GM18511 (cell line): Measurements from ENCODE around the gene TRPM8.
"Not testable (repeated sequence)": the region's sequence is repeated elsewhere in the genome, so short reads cannot be mapped to it uniquely, and the experiment has no call there.

ENCODE experiments used
- ATAC-seq: cut with Tn5 transposase; IDR thresholded peaks from one replicate; pipeline ENCODE4 v1.9.1; 2021; ENCODE audit warnings: mild to moderate bottlenecking, moderate library complexity; ENCODE audit not compliant: unreplicated experiment

TRPM8 gene

DNA sequence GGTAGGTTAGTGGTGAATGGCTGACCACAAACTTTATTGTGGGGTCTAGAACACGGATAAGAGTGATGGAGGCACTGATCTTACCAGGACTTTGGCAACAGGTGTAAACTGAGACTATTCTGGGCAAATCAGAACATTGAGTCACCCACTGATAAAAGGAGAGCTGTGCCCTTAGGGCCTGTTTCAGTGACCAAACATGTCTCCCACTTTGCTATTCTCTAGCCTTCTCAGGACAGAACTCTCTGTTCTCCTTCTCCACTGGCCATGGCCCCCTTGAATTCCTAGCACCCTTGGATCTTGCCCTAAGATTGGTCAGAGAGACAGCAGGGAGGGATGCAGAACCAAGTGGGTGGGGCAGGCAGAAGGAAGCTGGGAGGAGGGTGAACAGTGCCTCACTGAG lies 18.3 kb downstream of the TRPM8 start:
- ATAC-seq, result no peak

DNA sequence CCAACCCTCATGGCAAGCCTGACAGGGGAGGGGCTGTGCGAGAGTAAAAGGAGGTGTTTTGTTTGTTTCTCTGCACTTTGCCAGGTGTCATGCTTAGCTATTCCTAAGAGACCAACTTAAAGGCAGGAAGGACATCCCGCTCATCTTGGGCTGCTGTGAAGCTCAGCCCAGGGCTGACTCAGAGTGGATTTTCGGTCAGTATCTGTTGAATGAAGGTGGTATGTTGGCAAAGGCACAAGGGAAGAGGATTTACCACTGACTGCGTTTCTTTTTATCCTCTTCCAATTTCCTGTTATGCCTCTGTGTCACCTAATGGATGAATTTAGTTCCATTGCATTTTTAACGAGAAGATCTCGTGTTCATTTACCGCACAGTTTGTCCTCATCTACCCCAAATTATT lies 18.9 kb downstream of the TRPM8 start:
- no peak for ATAC-seq

DNA sequence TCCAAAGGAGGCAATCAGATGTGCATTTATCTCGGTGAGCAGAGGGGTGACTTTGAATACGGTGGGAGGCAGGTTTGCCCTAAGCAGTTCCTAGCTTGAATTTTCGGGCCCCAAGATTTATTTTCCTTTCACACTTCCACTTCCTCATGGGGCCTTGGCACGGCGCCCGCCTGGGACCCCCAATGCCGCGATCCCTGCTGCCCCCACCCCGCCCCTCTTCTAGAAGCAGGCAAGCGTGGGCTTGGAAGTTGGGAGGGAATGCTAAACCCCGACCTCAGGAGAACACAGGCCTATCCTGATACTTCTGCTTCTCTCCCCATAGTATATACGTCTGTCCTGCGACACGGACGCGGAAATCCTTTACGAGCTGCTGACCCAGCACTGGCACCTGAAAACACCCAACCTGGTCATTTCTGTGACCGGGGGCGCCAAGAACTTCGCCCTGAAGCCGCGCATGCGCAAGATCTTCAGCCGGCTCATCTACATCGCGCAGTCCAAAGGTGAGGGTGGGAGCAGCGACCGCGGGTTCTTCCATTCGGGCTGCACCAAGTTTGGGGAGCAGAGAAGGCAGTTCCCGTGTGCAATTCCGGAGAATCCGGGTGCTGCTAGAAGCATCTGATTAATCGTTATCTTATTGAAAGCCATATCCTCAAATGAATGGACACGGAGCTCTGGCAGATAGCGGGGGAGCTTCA lies 21.6 kb downstream of the TRPM8 start:
- ATAC-seq, result no peak

DNA sequence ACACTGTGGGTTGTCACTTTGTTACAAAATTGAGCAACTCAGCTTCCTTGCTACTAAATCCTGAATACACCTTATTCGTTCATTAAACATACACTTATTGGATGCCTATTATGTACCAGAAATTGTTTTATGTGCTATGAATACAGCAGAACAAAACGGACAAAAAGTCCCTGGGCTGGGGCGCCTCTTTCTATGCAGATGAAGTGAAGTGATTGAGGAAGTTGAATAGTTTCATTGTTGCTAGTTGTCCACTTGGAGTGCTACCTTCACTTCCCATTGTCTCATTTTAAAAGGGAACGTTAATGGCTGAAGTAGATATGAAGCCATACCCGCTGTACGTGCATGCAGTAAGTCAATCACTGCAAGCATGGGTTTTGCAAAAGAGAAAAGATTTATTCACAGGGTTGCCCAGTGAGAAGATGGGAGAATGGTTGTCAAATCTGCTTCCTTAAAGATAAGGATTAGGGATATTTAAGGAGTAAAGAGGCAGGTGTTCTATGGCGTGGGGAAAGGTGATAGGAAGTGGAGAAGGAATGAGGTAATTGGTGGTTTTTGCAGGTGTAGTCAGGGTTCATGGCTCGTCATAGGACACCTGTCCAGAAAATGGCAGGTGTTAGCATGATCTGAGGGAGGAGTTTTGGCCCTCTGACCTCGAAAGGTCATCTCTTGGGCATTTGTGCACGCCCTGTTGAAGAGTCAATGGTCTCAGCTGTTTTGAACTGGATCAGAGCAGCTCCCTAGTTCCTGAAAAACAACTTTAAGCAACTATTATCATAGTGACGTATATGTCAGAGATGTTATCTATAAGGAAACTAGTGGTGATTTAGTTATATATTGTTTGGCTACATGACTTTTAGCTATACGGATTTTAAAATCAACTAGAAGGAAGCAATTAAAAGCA lies 23.5 kb downstream of the TRPM8 start:
- no peak for ATAC-seq

DNA sequence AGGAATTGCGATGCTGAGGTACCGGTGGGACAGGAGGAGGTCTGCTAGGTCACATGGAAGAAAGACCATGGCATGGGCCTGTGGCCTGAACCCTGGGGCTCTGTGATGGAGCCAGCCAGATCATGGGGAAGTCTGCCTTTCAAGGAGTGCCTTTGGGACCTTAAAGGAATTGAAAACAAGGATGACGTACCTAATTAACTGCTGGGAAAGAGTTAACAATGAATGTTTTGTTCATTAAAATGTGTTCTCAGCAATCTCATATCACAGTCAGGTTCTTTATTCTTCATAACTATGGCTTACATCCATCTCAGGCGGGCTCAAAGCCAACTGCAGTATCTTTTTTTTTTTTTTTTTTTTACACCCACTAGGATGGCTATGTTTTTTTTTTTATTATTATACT lies 25.6 kb downstream of the TRPM8 start:
- ATAC-seq, result no peak

DNA sequence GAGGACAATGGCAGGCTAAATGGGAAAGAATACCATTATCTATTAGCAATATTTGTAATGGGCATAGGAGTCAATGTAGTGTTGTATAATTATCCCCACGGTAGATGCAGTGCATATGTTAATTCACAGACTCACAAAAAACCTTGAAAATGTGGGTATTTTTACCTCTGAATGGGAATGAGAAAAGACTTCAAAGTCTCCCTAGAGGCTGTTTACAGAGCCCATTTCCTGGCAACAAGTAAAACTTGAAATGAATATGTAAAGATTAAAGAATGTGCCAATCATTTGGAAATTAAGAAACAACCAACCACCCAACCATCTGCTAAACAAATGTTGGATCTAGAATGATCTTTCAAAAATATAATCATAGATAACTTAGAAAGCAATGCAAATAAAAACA lies 27.1 kb downstream of the TRPM8 start:
- ATAC-seq, result no peak

DNA sequence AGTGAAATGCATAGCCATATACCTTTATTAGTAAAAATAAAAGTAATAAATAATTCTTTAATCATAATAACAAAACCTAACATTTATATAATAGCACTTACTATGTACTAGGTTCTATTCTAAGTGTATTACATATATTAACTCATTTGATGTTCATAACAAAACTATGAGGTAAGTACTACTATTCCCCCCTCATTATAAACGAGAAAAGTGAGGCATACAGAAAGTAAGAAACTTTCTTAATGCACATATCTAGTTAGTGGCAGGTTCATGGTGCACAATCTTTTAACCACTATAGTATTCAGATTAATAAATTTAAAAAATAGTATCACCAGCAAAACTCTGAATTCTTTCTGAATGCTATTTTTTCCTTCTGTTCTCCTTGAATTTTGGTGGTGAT lies 27.5 kb downstream of the TRPM8 start:
- no peak for ATAC-seq

DNA sequence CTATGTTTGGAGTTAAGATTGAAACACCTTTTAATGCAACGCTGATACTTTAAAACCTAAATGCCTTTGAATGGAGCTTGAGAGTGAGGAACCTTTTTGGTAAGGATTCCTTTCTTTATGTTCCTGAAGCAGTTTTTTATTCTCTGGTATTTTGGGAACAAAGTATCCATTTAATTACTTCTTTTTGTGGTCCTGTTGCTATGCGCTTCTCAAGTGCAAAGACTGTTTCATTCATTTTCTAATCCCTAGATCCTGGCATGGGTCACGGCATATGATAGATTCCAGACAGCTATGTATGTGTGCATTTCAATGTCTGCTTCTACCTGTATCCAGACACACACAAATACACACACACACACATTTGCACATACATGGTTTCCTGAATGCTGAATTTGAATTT lies 28.0 kb downstream of the TRPM8 start:
- ATAC-seq, result no peak

DNA sequence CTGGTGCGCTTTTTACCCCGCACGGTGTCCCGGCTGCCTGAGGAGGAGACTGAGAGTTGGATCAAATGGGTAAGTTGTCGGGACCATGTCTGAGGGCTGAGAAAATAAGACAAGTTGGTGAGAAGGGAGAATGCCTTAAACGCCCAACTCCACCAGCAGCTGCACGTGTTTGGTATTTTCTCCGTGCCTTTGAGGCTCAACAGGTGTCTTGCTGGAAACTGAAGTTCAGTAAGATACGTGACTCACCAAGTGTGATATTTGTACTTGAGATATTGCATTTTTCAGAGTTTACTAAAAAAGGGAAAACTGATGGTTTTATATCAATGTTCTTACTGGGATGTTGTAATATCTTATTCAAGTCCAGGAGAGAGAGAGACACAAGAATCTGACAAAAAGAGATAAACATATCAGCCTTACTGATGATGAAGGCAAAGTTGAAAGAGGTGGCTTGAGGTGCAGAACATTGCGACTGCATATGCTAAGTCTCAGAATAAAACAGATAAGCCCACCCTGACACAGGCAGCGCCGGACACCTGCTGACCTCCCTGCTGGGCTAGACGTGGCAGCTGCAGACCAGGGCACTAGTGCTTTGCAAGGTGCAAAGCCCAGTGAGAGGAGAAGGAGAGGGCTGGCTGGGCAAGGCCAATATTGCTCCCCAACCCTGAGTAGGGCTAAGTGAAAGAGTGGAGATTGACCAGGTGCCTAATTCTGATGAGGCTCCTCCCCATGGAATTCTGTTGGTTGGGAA lies 33.1 kb downstream of the TRPM8 start:
- no peak for ATAC-seq

DNA sequence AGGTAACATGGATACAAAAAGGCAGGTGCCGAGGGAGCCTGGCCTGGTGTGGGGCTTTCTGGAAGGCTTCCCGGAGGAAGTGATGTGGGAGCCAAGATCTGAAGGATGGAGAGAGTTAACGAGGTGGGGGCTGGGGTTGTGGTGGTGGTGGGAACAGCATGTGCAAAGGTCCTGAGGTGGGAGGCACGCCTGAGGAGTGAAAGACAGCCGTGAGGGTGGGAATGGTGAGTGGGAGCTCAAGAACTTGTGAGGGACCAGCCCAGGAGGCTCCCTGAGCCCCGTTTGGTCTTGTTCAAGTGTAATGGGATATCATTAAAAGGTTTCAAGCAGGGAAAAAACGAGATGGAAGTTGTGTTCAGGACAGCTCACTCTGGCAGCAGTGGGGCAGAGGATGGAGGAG lies 35.2 kb downstream of the TRPM8 start:
- no peak for ATAC-seq

DNA sequence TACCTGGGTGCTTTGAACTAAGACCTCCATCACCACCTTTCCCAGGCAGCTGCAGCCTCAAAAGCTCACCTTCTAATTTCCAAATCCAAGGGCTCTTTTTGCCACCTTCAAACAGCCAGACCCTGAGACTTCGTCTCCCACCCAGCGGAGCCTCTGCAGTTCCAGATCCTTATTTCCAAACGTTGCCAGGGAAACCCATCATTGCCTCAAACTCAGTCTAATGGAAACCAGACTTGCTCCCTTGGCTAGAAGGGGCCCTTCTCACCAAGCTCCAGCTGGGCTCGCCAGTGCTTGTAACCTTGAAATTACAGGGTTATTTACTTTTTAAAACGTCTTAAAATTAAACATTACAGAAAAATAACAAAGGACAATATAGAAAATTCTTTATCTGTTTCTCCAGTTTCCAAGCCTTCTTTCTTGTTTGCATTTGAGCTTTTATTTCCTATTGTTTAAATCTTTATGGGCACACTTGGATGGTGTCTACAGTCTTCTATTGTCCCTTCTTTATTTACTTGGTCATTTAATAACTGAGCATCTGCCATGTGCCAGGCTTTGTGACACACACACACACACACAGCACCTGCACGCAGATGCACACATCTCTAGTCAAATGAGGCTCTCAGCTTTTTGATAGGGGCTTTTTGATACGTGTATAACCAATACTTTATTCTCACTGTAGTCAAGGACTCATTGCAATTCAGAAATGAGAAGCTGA lies 36.1 kb downstream of the TRPM8 start:
- no peak for ATAC-seq

DNA sequence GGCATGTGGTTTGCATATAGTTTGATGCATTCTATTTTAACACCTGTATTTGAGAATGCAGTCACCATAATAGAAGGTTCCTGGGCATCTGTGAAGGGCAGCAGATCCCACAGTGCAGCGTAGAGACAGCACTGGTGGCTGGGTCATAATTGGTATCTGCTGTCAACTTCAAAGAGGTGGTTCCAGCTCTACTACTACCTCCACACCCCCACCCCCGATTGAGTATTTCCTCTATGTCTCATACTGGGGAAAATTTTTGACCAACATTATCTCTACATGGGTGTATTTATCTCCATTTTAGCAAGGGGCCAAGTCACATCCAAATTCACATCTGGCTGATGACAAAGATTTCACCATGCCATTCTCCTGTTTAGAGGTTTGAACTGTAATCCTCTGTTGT lies 43.0 kb downstream of the TRPM8 start:
- no peak for ATAC-seq

DNA sequence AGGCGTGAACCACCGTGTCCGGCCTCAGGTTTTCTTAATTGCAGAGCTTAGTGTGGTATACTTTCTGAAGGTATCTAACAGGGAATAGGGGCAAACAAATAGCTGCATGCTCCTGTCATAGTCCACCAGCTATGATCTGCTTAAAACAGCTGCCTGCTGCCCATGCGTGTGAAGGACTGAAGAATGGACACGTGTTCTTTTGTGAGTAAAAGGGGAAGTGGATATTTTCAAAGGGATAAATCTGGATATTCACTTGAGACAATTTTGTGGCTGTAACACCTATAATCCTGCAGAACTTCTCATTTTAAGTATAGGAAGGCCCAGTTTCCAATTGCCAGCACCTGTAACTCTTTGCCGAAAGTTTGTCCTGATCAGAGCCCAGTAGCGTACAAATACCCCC lies 44.7 kb downstream of the TRPM8 start:
- ATAC-seq, result no peak

DNA sequence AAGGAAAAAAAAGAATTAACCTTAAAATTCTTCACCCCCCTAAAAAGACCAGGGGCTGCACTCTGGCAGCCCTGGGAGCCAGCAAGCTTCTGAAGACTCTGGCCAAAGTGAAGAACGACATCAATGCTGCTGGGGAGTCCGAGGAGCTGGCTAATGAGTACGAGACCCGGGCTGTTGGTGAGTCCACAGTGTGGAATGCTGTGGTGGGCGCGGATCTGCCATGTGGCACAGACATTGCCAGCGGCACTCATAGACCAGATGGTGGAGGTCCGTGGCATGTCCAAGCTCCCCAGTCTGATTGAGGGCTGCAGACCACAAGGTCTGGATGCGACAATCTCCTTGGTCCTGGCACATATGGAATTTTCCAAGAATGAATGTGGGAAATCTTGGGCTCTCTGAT lies 47.4 kb downstream of the TRPM8 start:
- ATAC-seq, result no peak

DNA sequence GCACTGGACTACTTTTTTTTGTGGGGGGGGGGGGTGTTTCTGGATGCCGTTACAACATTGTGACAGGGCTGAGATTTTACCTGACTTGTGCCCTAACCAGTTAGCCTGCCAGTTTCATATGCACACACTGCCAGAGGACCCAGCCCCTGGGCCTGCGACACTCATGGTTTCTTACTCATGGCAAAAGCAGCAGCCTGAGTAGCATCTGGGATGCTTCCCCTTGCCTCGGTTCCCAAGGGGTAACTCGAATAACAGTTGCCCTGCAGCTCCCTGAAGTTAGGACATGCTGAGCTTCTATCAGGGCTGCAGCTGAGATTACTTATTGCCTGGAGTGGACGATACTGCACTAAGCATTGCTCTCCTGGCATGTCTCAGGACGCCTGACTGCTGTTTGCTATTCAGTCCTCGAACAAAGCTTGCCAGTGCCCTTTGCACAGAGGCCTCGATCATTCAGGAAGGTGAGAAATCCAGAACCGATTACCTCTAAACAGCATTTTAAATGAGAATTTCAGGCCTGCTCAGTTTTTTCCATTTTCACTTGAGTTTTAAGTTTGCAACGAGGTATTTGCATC lies 47.9 kb downstream of the TRPM8 start:
- ATAC-seq, result no peak

DNA sequence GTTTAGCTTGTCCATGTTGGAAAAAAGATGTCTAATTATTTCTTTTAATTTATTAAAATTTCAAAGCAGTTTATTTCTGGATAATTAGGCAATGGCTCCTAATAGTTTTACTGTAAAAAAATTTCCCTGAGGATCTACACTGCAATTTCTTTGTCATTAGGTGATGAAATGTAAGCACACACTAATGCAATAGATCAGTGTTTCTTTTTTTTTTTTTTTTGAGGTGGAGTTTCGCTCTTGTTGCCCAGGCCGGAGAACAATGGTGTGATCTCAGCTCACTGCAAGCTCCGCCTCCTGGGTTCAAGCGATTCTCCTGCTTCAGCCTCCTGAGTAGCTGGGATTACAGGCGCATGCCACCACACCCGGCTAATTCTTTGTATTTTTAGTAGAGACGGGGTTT lies 48.5 kb downstream of the TRPM8 start:
- ATAC-seq, result not testable (repeated sequence)

DNA sequence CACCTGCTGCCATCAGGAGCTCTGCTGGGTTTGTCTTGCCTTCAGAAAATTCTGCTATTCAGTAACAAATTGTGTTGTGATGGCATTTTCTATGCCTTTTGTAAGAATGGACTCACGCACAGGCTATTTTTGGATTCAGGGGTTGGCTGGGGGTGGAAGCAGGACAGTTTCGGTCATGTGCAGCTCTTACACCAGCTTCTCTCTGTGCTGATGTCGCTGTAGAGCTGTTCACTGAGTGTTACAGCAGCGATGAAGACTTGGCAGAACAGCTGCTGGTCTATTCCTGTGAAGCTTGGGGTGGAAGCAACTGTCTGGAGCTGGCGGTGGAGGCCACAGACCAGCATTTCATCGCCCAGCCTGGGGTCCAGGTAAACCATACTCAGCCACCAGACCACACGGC lies 49.2 kb downstream of the TRPM8 start:
- ATAC-seq, result no peak

DNA sequence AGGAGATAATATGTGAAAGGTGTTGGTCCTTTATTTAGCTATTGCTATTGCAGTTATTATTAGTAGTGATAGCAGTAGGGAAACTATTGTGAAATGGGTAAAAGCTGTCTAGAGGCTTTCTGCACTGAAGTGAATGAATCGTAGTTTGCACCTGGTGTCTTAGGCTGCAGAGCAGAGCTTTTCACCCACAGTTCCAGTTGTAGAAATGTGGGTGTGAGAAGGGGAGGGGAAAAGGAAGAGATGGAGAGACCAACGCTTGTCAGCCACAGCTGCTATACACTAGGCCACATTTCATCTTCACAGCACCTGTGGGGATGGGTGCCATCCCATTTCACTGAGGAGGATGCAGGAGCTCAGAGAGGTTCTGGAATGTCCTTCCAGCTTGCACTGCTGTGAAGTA lies 50.0 kb downstream of the TRPM8 start:
- ATAC-seq, result no peak

DNA sequence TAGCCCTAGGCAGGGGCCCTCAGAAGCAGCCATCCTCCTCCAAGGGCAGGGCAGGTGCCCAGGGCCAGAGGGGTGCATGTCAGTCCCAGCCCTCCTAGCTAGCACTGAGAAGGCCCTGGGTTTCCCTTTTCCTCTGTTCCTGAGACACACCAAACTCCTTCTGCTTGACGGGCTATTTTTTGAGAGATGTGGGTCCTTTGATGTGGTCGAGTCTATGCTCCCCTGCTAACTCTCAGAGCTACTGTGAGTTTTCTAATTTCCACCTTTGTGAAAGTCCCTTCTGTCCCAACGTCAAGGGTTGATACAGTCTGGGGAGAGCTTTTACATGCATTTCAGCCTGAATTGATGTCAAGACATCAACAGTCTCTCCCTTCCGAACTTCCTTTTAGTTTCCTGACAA lies 51.4 kb downstream of the TRPM8 start:
- ATAC-seq, result no peak

DNA sequence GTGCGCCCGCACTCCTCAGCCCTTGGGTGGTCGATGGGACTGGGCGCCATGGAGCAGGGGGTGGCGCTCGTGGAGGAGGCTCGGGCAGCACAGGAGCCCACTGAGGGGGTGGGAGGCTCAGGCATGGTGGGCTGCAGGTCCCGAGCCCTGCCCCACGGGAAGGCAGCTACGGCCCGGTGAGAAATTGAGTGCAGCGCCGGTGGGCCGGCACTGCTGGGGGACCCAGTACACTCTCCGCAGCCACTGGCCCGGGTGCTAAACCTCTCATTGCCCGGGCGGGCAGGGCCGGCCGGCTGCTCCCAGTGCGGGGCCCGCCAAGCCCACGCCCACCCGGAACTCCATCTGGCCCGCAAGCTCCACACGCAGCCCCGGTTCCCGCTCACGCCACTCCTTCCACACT lies 55.3 kb downstream of the TRPM8 start:
- not testable (repeated sequence) for ATAC-seq
